ENCODE results near the gene TRAPPC4.

Gene TRAPPC4

DNA sequence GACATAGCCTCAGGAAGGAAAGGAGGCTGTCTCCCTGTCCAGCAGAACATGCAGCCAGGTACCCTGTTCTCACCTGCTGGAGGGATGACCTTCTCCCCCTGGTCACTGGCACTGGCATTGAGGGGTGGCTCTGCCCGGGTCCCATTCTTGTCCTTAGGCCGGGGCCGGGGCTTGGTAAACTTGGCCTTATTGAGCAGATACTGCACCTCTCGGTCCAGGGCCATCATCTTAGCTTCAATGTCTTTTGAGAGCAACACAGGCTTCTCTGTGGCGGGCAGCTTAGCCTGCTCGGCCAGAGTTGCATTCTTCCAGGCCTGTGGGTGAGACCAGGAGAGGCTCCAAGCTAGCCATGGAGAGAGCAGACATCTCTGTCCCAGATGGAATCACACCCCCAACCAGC, 27.9 kb downstream of the TRAPPC4 start:
- TF ChIP-seq SUZ12 (IDR thresholded peaks at IDR 0.05), result no peak
- TF ChIP-seq PKNOX1 (IDR thresholded peaks at IDR 0.05), result no peak
- TF ChIP-seq FOXM1 (IDR thresholded peaks at IDR 0.05; ENCODE audit: borderline replicate concordance), result no peak
- no peak for TF ChIP-seq TARDBP (IDR thresholded peaks at IDR 0.05)
- TF ChIP-seq ARNT (IDR thresholded peaks at IDR 0.05), result no peak
- TF ChIP-seq ELF4 (IDR thresholded peaks at IDR 0.05), result no peak
- no peak for TF ChIP-seq BHLHE40 (IDR thresholded peaks at IDR 0.05; ENCODE audit: borderline replicate concordance)
- TF ChIP-seq FOXK2 (IDR thresholded peaks at IDR 0.05), result no peak
- TF ChIP-seq SP1 (IDR thresholded peaks at IDR 0.05), result no peak
- TF ChIP-seq L3MBTL2 (conservative IDR thresholded peaks at IDR 0.05), result no peak
- TF ChIP-seq LEF1 (IDR thresholded peaks at IDR 0.05; ENCODE audit: borderline replicate concordance), result no peak
- TF ChIP-seq CTBP1 (IDR thresholded peaks at IDR 0.05; ENCODE audit: borderline replicate concordance), result no peak
- TF ChIP-seq FOXA1 (IDR thresholded peaks at IDR 0.05), result no peak
- ChIA-PET CTCF (no interaction called here), POLR2A (interaction anchor here (1.1 to 1.2 kb wide), 2 partner anchors 10 to 48 kb away, joined by 4 to 5 read pairs; a partner anchor contains a TSS)
- DNase-seq (ENCODE audit: extremely low spot score), result no peak

- TF ChIP-seq HDGF (IDR thresholded peaks at IDR 0.05; ENCODE audit: borderline replicate concordance), result no peak
- TF ChIP-seq FOXA1 (IDR thresholded peaks at IDR 0.05), result no peak
- TF ChIP-seq TARDBP (IDR thresholded peaks at IDR 0.05), result no peak
- POLR2A ChIA-PET, result interaction anchor here (1.1 to 1.2 kb wide), 3 partner anchors 9 to 47 kb away, joined by 4 to 6 read pairs (median 5); partner anchors contain the start of gene HYOU1
- no peak for DNase-seq (ENCODE audit: extremely low spot score)
- CTCF ChIA-PET, result interaction anchor here (0.8 kb wide), 1 partner anchor 12 kb away, joined by 3 read pairs; no protein-coding TSS in a partner anchor
Measured at GRCh38 chr11:119047205-119047604, 28.6 kb downstream of the TRAPPC4 start.

GRCh38 chr11:119048644-119049043, 30.1 kb downstream of the TRAPPC4 start:
- DNase-seq (ENCODE audit: extremely low spot score), result no peak
- ChIA-PET POLR2A (interaction anchor here (1.2 kb wide), 1 partner anchor 8 kb away, joined by 6 read pairs; the partner anchor contains the start of gene HYOU1), CTCF (no interaction called here)
- TF ChIP-seq ELF4 (IDR thresholded peaks at IDR 0.05) (no peak), CTBP1 (IDR thresholded peaks at IDR 0.05; ENCODE audit: borderline replicate concordance) (no peak), FOXK2 (IDR thresholded peaks at IDR 0.05) (no peak), ARNT (IDR thresholded peaks at IDR 0.05) (no peak), HDGF (IDR thresholded peaks at IDR 0.05; ENCODE audit: borderline replicate concordance) (no peak), SUZ12 (IDR thresholded peaks at IDR 0.05) (no peak), TARDBP (IDR thresholded peaks at IDR 0.05) (no peak), FOXA1 (IDR thresholded peaks at IDR 0.05) (no peak), SP1 (IDR thresholded peaks at IDR 0.05) (no peak), PKNOX1 (IDR thresholded peaks at IDR 0.05) (no peak), NFRKB (IDR thresholded peaks at IDR 0.05) (no peak), LEF1 (IDR thresholded peaks at IDR 0.05; ENCODE audit: borderline replicate concordance) (no peak), BHLHE40 (IDR thresholded peaks at IDR 0.05; ENCODE audit: borderline replicate concordance) (no peak), FOXM1 (IDR thresholded peaks at IDR 0.05; ENCODE audit: borderline replicate concordance) (no peak), ZNF384 (IDR thresholded peaks at IDR 0.05) (no peak), L3MBTL2 (conservative IDR thresholded peaks at IDR 0.05) (no peak)

DNA sequence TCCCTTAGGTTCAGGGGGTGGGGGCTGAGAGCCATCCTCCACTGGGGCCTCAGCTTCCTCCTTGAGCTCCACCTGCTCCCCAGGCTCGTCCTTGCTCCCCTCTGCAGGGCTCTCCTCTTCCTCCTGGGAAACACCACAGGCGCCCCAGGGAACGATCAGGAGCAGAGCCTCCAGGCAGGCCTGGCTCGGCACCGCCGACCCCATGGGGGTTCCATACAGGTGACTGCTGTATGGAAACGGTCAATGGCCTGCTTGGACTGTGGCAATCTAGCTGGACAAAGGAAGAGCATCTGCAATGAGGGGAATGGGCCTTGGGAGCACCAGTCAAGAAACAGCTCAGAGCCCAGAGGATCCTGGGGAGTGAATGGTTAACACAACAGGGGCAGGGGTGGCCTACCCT, 30.5 kb downstream of the TRAPPC4 start:
- TF ChIP-seq ARNT (IDR thresholded peaks at IDR 0.05) (no peak), FOXA1 (IDR thresholded peaks at IDR 0.05) (no peak), CTBP1 (IDR thresholded peaks at IDR 0.05; ENCODE audit: borderline replicate concordance) (no peak), HDGF (IDR thresholded peaks at IDR 0.05; ENCODE audit: borderline replicate concordance) (no peak), TARDBP (IDR thresholded peaks at IDR 0.05) (no peak), SUZ12 (IDR thresholded peaks at IDR 0.05) (no peak), ELF4 (IDR thresholded peaks at IDR 0.05) (no peak), FOXK2 (IDR thresholded peaks at IDR 0.05) (no peak), BHLHE40 (IDR thresholded peaks at IDR 0.05; ENCODE audit: borderline replicate concordance) (no peak), SP1 (IDR thresholded peaks at IDR 0.05) (no peak), PKNOX1 (IDR thresholded peaks at IDR 0.05) (no peak), ZNF384 (IDR thresholded peaks at IDR 0.05) (no peak), LEF1 (IDR thresholded peaks at IDR 0.05; ENCODE audit: borderline replicate concordance) (no peak), FOXM1 (IDR thresholded peaks at IDR 0.05; ENCODE audit: borderline replicate concordance) (no peak)
- CTCF ChIA-PET, result no interaction called here
- POLR2A ChIA-PET, result no interaction called here
- no peak for DNase-seq (ENCODE audit: extremely low spot score)

- DNase-seq (ENCODE audit: extremely low spot score), result no peak
- ChIA-PET CTCF (no interaction called here), POLR2A (interaction anchor here (0.9 kb wide), 1 partner anchor 266 kb away, joined by 3 read pairs; the partner anchor contains the start of gene MCAM)
- no peak for TF ChIP-seq FOXM1 (IDR thresholded peaks at IDR 0.05; ENCODE audit: borderline replicate concordance)
- no peak for TF ChIP-seq PKNOX1 (IDR thresholded peaks at IDR 0.05)
- no peak for TF ChIP-seq TARDBP (IDR thresholded peaks at IDR 0.05)
- TF ChIP-seq SUZ12 (IDR thresholded peaks at IDR 0.05), result no peak
- no peak for TF ChIP-seq BHLHE40 (IDR thresholded peaks at IDR 0.05; ENCODE audit: borderline replicate concordance)
Measured at GRCh38 chr11:119051440-119052162, 33.0 kb downstream of the TRAPPC4 start.
